Chondrocyte (in vitro differentiated cells): ENCODE measurements around the gene OR51D1. TPM values are rescaled to one million over a fixed set of nuclear protein-coding genes. Genes with fewer than 3 reads are reported as not detected.

Experiments used
- DNase-seq: peaks from one replicate; pipeline ENCODE4 v3.0.0; 2021; ENCODE audit warnings: mixed read lengths, low spot score
- H3K27ac Mint-ChIP-seq: one replicate; pipeline ENCODE4 v1.8.0; 2021; ENCODE audit warnings: mild to moderate bottlenecking, moderate library complexity, mixed read lengths; ENCODE audit not compliant: unreplicated experiment
- H3K27me3 Mint-ChIP-seq: 2 replicates; pipeline ENCODE4 v1.8.0; 2021; ENCODE audit warnings: low read depth, mixed read lengths
- H3K36me3 Mint-ChIP-seq: 2 replicates; pipeline ENCODE4 v1.8.0; 2021; ENCODE audit warnings: low read depth, mixed read lengths
- H3K4me1 Mint-ChIP-seq: 2 replicates; pipeline ENCODE4 v1.8.0; 2021; ENCODE audit warnings: low read depth, mild to moderate bottlenecking, mixed read lengths
- H3K4me3 Mint-ChIP-seq: one replicate; pipeline ENCODE4 v1.8.0; 2021; ENCODE audit warnings: mild to moderate bottlenecking, moderate library complexity, mixed read lengths; ENCODE audit not compliant: unreplicated experiment
- H3K9me3 Mint-ChIP-seq: 2 replicates; pipeline ENCODE4 v1.8.0; 2021; ENCODE audit warnings: low read depth, mixed read lengths
- CTCF ChIP-seq: fragments of 200-600 bp; sonication (generic); IDR thresholded peaks from 2 replicates; pipeline ENCODE4 v1.5.0; 2021; ENCODE audit warnings: antibody characterized with exemption, mild to moderate bottlenecking, moderate library complexity
- total RNA-seq: library from RNA; stranded (reverse); gene quantifications from 3 replicates; pipeline ENCODE4 v1.2.1, GENCODE V29; 2021

Gene OR51D1
- total RNA-seq, 1 donor from 2014 or later = not detected

- Mint-ChIP-seq H3K4me1 (peaks cover 57% of the 10 kb centered on the region), H3K36me3 (no peaks in the 10 kb centered on the region), H3K4me3 (no peak overlapping the region), H3K27ac (no peak overlapping the region), H3K27me3 (peaks cover 4% of the 10 kb centered on the region), H3K9me3 (no peaks in the 10 kb centered on the region)
- no peak for DNase-seq
- TF ChIP-seq CTCF = no peak
Observed at GRCh38 chr11:4645974-4646373, 8.7 kb downstream of the OR51D1 start.

GRCh38 chr11:4647766-4648165, 10.5 kb downstream of the OR51D1 start:
- no peak overlapping the region for H3K4me3 Mint-ChIP-seq
- peak overlapping the region; percentile 1 for H3K27ac Mint-ChIP-seq
- peaks cover 4% of the 10 kb centered on the region for H3K27me3 Mint-ChIP-seq
- no peak for DNase-seq
- TF ChIP-seq CTCF = no peak
- no peaks in the 10 kb centered on the region for H3K36me3 Mint-ChIP-seq
- H3K9me3 Mint-ChIP-seq = no peaks in the 10 kb centered on the region
- peaks cover 40% of the 10 kb centered on the region for H3K4me1 Mint-ChIP-seq

- peaks cover 13% of the 10 kb centered on the region for H3K4me1 Mint-ChIP-seq
- TF ChIP-seq CTCF = no peak
Observed at GRCh38 chr11:4654635-4655369, 17.5 kb downstream of the OR51D1 start.

GRCh38 chr11:4658629-4659445, 21.6 kb downstream of the OR51D1 start:
- DNase-seq = no peak

More at GRCh38 chr11:4654635-4655369, 17.5 kb downstream of the OR51D1 start:
- Mint-ChIP-seq H3K27me3 (peaks cover 6% of the 10 kb centered on the region), H3K27ac (no peak overlapping the region), H3K9me3 (no peaks in the 10 kb centered on the region), H3K4me3 (no peak overlapping the region), H3K36me3 (peaks cover 2% of the 10 kb centered on the region)
- DNase-seq = no peak

More at GRCh38 chr11:4658629-4659445, 21.6 kb downstream of the OR51D1 start:
- H3K27ac Mint-ChIP-seq = no peak overlapping the region
- H3K4me1 Mint-ChIP-seq = peaks cover 16% of the 10 kb centered on the region
- TF ChIP-seq CTCF = no peak
- H3K36me3 Mint-ChIP-seq = no peaks in the 10 kb centered on the region
- no peaks in the 10 kb centered on the region for H3K9me3 Mint-ChIP-seq
- H3K4me3 Mint-ChIP-seq = no peak overlapping the region
- no peaks in the 10 kb centered on the region for H3K27me3 Mint-ChIP-seq
